Measurements from ENCODE around the gene RILP. TPM values are rescaled to one million over a fixed set of nuclear protein-coding genes. Genes with fewer than 3 reads are reported as not detected.

The RILP gene
- total RNA-seq, 2 experiments from 2014 or later = 6.2 to 6.5 TPM

DNA sequence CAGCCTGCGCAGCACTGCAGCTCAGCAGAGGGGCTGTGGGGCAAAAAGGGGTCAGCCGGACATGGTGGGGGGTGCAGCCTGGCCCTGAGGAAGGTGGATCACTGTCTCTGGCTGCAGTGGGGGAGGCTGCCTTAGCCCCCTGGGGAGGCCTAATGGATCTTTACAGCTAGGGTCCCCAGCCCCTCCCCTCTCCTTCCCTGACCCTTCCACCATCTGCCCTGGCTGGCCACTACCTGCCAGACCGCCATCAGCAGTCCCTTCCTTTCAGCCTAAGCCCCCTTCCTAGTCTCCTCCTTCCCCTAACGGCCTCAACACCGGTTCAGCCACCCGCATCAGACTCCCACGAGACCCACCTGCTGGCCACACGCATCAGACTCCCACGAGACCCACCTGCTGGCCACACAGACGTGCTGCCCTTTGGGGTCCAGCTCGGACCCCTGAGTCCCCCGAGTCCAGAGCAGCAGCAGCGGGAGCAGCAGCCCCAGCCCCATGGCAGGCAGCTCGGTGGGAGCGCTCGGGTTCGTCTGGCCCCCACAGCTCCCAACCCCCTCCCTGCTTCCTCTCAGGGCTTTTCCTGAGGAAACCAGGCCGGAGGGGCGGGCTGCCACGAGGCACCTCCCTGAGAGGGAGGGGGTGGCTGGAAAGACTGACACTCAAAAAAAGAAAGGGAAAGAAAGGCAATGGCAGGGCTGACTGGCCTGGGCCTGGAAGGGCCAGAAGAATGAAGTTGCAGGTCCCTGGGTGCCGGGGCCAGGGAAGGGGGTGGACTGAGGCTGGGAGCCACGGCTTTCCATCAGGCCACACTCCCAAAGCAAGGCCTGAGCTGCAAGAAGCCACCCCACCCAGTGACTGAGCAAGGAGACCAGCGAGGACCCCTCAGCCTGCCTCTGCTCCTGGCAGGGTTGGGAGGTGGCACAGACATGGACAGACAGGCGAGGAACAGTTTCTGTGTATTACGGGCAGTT lies 4.2 kb downstream of the RILP start, which contains the start of gene SCARF1:
Gene SCARF1, minus strand, starts transcription at position 526 of the 965 bp plus-strand sequence. Its CDS starts 35 bp downstream, at position 491.
- CTCF ChIA-PET = interaction anchor here (1.2 to 2.1 kb wide), 3 partner anchors 15 to 225 kb away, joined by 3 to 10 read pairs (median 3); no protein-coding TSS in a partner anchor
- no peak for DNase-seq
- peak within 1 kb of the TSS; percentile 83 for H3K27ac Mint-ChIP-seq
- ATAC-seq = no peak
- POLR2A ChIA-PET = no interaction called here
- no peaks in the 10 kb centered on the region for H3K27me3 Mint-ChIP-seq (ENCODE audit: low read depth)
- H3K4me3 Mint-ChIP-seq = peak within 1 kb of the TSS; percentile 73
- peaks cover 43% of the 10 kb centered on the region for H3K4me1 Mint-ChIP-seq (ENCODE audit: low read depth)
- H3K36me3 Mint-ChIP-seq (ENCODE audit: low read depth) = no peaks in the 10 kb centered on the region
- H3K9me3 Mint-ChIP-seq (ENCODE audit: insufficient read depth) = no peaks in the 10 kb centered on the region

DNA sequence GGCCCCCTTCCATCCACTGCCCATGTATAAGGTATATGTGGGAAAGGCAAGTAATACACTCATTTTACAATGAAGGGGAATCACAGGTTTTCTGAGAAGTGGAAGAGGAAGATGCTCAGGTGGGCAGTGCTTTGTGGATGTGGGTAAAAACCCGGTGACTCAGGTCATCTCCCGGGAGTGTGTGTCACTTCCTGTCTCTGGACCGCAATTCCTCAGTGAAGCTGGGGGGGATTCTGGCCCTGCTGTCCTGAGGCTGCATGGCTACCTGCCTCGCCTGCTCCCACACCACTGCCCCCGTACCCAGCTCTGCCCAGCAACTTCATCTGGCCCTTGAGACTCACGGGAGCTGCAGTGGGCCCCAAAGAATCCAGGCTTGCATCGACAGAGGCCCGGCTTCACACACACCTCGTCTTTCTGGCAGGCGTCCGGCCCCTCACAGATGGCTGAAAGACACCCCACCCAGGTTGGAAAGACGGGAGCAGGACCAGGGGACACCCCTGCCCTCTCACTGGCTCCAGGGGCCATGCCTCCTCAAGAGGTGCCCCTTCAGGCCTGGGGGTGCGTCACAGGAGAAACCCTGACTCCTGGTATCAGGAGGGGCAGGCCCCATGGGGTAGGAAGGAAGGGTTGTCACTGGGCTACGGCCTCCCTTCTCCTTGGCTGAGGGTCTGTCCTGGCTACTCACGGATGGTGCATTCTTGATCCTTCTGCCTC lies 5.0 kb downstream of the RILP start:
- no peaks in the 10 kb centered on the region for H3K36me3 Mint-ChIP-seq (ENCODE audit: low read depth)
- DNase-seq = peak; percentile 57
- H3K9me3 Mint-ChIP-seq (ENCODE audit: insufficient read depth) = no peaks in the 10 kb centered on the region
- CTCF ChIA-PET = interaction anchor here (1.2 to 2.1 kb wide), 3 partner anchors 14 to 226 kb away, joined by 3 to 10 read pairs (median 3); no protein-coding TSS in a partner anchor
- ATAC-seq = no peak
- peak overlapping the region; percentile 83 for H3K27ac Mint-ChIP-seq
- peak overlapping the region; percentile 73 for H3K4me3 Mint-ChIP-seq
- no peaks in the 10 kb centered on the region for H3K27me3 Mint-ChIP-seq (ENCODE audit: low read depth)
- POLR2A ChIA-PET = no interaction called here
- peaks cover 35% of the 10 kb centered on the region for H3K4me1 Mint-ChIP-seq (ENCODE audit: low read depth)

DNA sequence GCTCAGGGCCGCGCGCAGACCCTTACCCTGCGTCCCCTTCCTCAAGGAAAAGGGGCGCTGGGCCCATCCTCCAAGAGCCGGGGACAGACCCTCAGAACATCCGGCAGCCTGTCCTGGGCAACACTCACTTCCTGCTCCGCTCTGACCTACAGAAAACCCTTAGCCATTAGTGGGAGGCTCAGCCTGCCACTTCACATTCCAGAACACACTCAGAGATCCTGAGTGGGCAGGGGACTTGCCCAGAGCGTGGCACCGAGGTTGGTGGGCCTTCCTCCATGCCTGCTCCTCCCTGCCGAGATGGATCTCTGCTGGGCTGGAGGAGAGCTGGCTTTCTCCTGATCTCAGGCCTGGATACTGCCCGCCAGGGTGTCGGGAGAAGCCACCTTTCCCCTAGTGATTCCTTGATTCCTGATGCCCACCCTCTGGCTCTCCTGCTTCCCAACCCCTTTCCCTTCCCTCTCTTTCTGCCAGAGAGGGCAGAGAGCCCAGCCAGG lies 5.6 kb downstream of the RILP start:
- POLR2A ChIA-PET = no interaction called here
- H3K27me3 Mint-ChIP-seq (ENCODE audit: low read depth) = no peaks in the 10 kb centered on the region
- CTCF ChIA-PET = no interaction called here
- DNase-seq = no peak
- H3K9me3 Mint-ChIP-seq (ENCODE audit: insufficient read depth) = no peaks in the 10 kb centered on the region
- H3K4me1 Mint-ChIP-seq (ENCODE audit: low read depth) = peaks cover 35% of the 10 kb centered on the region
- peak overlapping the region; percentile 83 for H3K27ac Mint-ChIP-seq
- peak overlapping the region; percentile 73 for H3K4me3 Mint-ChIP-seq
- no peaks in the 10 kb centered on the region for H3K36me3 Mint-ChIP-seq (ENCODE audit: low read depth)
- ATAC-seq = peak; percentile 6

DNA sequence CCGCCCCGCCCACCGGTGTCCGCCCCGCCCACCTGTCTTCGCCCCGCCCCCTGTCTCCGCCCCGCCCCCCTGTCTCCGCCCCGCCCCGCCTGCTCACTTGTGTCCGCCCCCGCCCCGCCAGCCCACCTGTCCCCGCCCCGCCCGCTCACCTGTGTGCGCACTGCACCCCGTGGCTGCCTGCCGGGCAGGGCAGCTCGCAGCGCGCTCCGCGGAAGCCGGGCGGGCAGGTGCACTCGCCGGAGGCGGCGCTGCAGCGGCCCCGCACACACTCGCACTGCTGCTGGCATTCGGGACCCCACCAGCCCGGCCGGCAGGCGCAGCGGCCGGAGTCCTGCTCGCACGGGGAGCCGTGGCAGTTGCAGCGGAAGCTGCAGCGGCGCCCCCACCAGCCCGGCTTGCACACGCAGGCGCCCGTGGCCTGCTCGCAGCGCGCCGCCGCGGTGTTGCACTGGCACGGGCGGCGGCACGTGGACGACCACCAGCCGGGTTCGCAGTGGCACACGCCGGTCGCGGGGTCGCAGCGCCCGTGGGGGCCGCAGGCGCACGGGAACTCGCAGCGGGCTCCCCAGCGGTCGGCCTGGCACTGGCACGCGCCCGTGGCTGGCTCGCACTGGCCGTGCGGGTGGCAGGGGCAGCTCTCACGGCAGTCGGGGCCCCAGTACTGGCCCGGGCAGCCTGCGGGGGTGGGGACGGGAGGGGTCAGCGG lies 6.2 kb downstream of the RILP start:
- Mint-ChIP-seq H3K36me3 (ENCODE audit: low read depth) (no peaks in the 10 kb centered on the region), H3K4me3 (peak overlapping the region; percentile 73), H3K4me1 (ENCODE audit: low read depth) (peaks cover 35% of the 10 kb centered on the region), H3K27ac (no peak overlapping the region), H3K9me3 (ENCODE audit: insufficient read depth) (no peaks in the 10 kb centered on the region), H3K27me3 (ENCODE audit: low read depth) (no peaks in the 10 kb centered on the region)
- ATAC-seq (peak; percentile 64), DNase-seq (peak; percentile 70)
- CTCF ChIA-PET = no interaction called here
- POLR2A ChIA-PET = no interaction called here

DNA sequence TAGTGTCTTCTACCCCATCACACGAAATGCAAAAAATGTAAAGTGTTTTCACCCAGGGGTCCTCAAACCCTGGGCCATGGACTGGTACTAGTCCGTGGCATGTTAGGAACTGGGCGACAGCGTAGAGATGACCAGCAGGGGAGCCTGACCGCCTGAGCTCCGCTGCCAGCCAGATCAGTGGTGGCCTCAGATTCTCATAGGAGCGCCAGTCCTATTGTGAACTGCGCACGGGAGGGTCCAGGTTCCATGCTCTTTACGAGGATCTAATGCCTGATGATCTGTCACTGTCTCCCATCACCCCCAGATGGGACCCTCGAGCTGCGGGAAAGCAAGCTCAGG lies 8.6 kb downstream of the RILP start:
- H3K9me3 Mint-ChIP-seq (ENCODE audit: insufficient read depth) = no peaks in the 10 kb centered on the region
- peaks cover 21% of the 10 kb centered on the region for H3K4me1 Mint-ChIP-seq (ENCODE audit: low read depth)

DNA sequence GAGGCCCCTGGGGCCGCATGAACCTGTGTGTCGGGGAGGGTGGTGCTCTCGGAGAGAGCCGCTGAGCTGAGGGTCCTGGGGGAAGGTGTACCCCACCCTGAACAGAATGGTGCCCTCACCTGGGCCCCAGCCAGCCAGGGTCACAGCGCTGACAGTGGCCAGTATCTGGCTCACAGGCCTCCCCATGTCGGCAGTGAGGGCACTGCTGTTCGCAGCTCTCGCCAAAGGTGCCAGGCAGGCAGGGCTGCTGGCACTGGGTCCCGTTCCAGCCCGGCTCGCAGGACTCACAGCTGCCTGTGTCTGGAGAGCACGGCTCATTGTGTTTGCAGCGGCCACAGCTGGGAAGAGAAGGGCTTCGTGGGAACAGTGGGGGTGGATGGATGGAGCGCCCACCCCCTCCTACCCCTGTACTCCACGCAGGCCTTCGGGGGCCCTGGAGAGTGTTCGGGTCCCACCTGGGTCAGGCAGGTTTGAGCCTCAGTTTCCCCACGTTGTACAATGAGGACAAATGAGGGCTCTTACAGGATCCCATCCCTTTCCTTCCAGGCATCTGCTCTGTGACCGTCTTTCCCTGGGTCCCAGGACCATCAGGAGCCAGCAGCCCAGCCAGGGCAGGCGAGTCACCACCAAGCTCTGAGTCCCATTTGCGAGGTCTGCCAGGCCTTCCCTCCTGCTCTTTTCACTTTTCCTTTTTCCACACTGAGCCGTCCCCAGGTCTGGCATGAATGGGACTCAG lies 9.2 kb downstream of the RILP start:
- CTCF ChIA-PET = interaction anchor here (1.0 kb wide), 2 partner anchors 66 to 67 kb away, joined by 3 to 4 read pairs; no protein-coding TSS in a partner anchor

More for the DNA sequence above, 8.6 kb downstream of the RILP start:
- DNase-seq (no peak), ATAC-seq (no peak)
- no peak overlapping the region for H3K27ac Mint-ChIP-seq
- H3K36me3 Mint-ChIP-seq (ENCODE audit: low read depth) = no peaks in the 10 kb centered on the region
- ChIA-PET CTCF (interaction anchor here (1.0 kb wide), 1 partner anchor 67 kb away, joined by 3 read pairs; no protein-coding TSS in a partner anchor), POLR2A (no interaction called here)
- H3K4me3 Mint-ChIP-seq = no peak overlapping the region
- H3K27me3 Mint-ChIP-seq (ENCODE audit: low read depth) = no peaks in the 10 kb centered on the region

DNA sequence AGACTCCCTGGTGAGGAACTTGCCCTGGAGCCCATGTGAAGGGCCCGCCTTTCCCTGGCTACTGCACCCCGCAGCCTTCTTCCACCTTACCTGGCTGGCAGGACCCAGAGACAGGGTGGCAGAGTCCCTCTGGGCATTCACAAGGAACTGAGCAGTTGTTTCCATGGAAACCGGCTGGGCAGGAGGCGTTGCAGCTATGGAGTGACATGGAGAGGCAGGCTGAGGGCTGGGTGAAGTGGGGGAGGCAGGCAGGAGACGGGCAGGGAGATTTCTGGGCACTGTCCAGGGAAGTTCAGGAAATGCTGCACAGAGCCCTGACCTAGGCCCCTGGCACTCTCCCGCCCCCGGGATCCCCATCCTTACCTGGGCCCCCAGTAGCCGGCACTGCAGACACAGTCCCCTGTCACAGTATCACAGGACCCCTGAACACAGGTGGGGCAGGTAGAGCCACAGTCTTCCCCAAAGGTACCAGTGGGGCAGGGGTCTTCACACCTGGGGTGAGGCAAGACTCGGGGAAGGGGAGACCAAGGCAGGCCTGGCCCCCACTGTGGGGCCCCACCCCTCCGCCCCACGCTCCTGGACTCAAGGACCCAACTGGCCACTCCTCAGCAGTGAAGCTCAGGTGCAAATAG lies 10.0 kb downstream of the RILP start:
- POLR2A ChIA-PET = interaction anchor here (0.6 kb wide), 1 partner anchor 10 kb away, joined by 3 read pairs; no protein-coding TSS in a partner anchor
- Mint-ChIP-seq H3K27ac (no peak overlapping the region), H3K4me1 (ENCODE audit: low read depth) (peaks cover 8% of the 10 kb centered on the region), H3K9me3 (ENCODE audit: insufficient read depth) (no peaks in the 10 kb centered on the region), H3K36me3 (ENCODE audit: low read depth) (no peaks in the 10 kb centered on the region), H3K27me3 (ENCODE audit: low read depth) (no peaks in the 10 kb centered on the region), H3K4me3 (no peak overlapping the region)
- DNase-seq (no peak), ATAC-seq (no peak)
- CTCF ChIA-PET = interaction anchor here (1.0 to 1.8 kb wide), 2 partner anchors 10 to 65 kb away, joined by 4 to 9 read pairs; no protein-coding TSS in a partner anchor

More for the DNA sequence above, 9.2 kb downstream of the RILP start:
- Mint-ChIP-seq H3K4me3 (no peak overlapping the region), H3K36me3 (ENCODE audit: low read depth) (no peaks in the 10 kb centered on the region), H3K9me3 (ENCODE audit: insufficient read depth) (no peaks in the 10 kb centered on the region), H3K4me1 (ENCODE audit: low read depth) (peaks cover 16% of the 10 kb centered on the region), H3K27ac (no peak overlapping the region), H3K27me3 (ENCODE audit: low read depth) (no peaks in the 10 kb centered on the region)
- POLR2A ChIA-PET = no interaction called here
- ATAC-seq = no peak
- DNase-seq = no peak

DNA sequence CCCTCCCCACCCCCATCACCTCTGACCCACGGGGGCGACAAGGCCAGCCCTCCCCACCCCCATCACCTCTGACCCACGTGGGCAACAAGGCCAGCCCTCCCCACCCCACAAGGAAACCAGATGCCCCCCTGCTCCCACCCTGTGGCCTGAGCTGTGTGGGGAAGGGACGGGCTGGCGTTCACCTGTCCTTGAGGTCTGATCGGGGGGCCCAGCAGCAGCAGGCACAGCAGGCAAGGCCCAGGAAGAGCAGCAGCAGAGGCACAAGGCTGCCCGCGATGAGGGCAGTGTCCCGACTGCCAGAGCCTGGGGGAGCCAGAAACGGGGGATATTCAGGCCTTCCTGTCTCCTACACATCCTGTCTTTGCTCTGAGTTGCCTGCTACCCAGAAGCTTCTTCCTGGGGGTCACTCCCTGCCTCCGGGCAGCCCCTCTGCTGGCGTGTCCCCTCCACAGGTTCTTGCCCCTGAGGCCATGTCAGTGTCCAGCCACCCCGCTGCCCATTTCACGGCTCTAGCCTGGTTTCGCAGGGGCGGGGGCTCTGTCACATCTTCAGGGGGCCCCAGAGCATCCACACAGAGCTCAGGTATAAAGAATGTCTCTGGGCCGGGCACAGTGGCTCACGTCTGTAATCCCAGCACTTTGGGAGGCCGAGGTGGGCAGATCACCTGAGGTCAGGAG lies 10.9 kb downstream of the RILP start:
- ChIA-PET POLR2A (interaction anchor here (0.6 kb wide), 1 partner anchor 9 kb away, joined by 3 read pairs; no protein-coding TSS in a partner anchor), CTCF (interaction anchor here (0.8 to 3.2 kb wide), 4 partner anchors 9 to 274 kb away, joined by 3 to 9 read pairs (median 6); no protein-coding TSS in a partner anchor)
- H3K4me3 Mint-ChIP-seq = no peak overlapping the region
- H3K9me3 Mint-ChIP-seq (ENCODE audit: insufficient read depth) = no peaks in the 10 kb centered on the region
- H3K27me3 Mint-ChIP-seq (ENCODE audit: low read depth) = no peaks in the 10 kb centered on the region
- ATAC-seq (no peak), DNase-seq (no peak)
- no peaks in the 10 kb centered on the region for H3K4me1 Mint-ChIP-seq (ENCODE audit: low read depth)
- H3K36me3 Mint-ChIP-seq (ENCODE audit: low read depth) = no peaks in the 10 kb centered on the region
- no peak overlapping the region for H3K27ac Mint-ChIP-seq

DNA sequence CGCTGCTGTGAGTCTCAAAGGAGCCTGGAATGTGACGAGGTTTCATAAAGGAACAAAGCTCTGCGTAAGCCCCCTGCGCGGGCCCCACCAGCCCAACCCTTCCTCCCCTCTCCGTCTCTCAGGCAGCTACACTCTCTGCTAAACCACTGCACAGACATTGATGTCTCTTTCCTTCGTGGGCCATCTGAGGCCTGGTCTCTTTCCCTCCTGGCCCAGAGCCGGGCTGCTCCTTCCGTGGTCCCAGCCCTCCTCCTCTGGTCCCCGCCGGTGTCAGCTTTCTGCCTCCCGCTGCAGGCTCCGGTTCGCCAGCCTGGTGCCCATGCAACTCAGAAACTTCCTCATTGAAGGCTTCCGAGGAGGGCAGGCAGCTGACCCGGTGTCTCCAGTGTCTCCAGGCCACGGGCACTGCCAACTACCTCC lies 11.5 kb downstream of the RILP start:
- no peaks in the 10 kb centered on the region for H3K9me3 Mint-ChIP-seq (ENCODE audit: insufficient read depth)
- H3K27ac Mint-ChIP-seq = no peak overlapping the region
- POLR2A ChIA-PET = no interaction called here
- H3K36me3 Mint-ChIP-seq (ENCODE audit: low read depth) = no peaks in the 10 kb centered on the region
- H3K27me3 Mint-ChIP-seq (ENCODE audit: low read depth) = no peaks in the 10 kb centered on the region
- CTCF ChIA-PET = interaction anchor here (1.2 to 3.2 kb wide), 3 partner anchors 8 to 273 kb away, joined by 3 to 9 read pairs (median 9); no protein-coding TSS in a partner anchor
- H3K4me1 Mint-ChIP-seq (ENCODE audit: low read depth) = no peaks in the 10 kb centered on the region
- H3K4me3 Mint-ChIP-seq = no peak overlapping the region
- no peak for ATAC-seq
- no peak for DNase-seq

DNA sequence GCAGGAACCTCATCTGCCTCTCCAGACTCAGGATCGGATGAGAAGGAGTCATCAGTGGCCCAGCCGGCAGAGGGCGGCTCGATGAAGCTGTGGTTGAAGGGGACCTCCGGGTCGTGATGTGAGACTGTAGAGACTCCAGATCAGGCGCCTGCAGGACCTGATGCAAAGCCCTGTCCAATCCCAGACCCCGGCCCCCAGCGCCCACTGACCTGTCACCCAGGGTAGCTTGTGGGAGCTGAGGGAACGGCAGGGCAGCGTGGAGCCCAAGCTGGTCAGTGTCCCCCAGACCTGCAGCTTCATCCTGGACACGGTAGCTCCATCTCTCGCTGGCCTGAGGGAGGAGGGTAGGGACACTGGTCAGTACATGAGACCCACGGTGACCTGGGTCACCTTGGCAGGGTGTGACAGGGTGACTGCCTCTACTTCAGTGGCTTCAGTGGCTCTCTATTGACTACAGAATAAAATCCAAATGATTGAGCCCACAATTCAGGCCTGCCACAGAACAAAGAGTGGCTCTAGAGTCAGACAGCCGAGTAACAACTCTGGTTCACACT lies 12.9 kb downstream of the RILP start:
- Mint-ChIP-seq H3K27me3 (ENCODE audit: low read depth) (no peaks in the 10 kb centered on the region), H3K9me3 (ENCODE audit: insufficient read depth) (no peaks in the 10 kb centered on the region), H3K4me3 (no peak overlapping the region), H3K27ac (no peak overlapping the region), H3K4me1 (ENCODE audit: low read depth) (no peaks in the 10 kb centered on the region), H3K36me3 (ENCODE audit: low read depth) (no peaks in the 10 kb centered on the region)
- POLR2A ChIA-PET = no interaction called here
- no peak for DNase-seq
- CTCF ChIA-PET = interaction anchor here (1.0 to 3.2 kb wide), 3 partner anchors 12 to 66 kb away, joined by 3 to 9 read pairs (median 3); no protein-coding TSS in a partner anchor
- ATAC-seq = no peak
